GM21717 (cell line): ENCODE data around the gene PEPD.

Experiments
- ATAC-seq: cut with Tn5 transposase; IDR thresholded peaks from one replicate; pipeline ENCODE4 v1.9.1; 2021; ENCODE audit warnings: mild to moderate bottlenecking, moderate library complexity; ENCODE audit not compliant: unreplicated experiment

PEPD gene

DNA sequence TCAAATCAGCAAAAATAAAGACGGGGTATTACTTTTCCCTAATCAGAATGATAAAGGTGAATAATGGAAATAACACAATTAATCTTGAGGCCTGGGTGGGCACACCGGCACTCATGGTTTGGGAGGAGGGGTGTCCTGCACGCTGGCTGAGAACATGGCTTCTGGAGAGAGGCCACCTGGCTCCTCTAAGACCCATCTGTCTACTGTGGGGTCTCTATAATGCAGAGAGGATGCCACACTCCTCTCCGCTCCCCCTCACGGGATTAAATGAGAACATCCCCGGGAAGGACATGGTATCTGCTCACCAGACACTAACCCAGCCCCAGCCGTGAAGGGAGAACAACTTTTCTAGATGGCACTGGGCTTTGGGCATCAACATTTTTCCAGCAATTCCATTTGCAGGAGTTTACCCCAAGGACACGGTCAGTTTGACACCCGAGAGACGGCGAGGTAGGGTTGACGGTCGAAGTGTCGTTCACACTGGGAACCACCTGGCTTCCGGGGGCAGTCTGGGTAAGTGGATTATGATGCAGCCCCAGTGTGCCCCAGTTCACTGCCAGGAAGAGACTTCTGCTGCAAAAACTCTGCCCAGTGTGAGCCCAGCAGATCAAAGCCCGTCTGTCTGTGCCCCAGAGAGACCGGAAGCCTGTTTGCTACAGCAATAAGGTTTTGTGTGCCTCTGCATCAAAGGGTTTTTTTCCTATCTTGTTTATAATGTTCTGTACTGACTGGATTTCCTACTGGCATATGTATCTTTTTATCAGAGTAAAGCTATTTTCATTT lies 91.5 kb downstream of the PEPD start:
- no peak for ATAC-seq

DNA sequence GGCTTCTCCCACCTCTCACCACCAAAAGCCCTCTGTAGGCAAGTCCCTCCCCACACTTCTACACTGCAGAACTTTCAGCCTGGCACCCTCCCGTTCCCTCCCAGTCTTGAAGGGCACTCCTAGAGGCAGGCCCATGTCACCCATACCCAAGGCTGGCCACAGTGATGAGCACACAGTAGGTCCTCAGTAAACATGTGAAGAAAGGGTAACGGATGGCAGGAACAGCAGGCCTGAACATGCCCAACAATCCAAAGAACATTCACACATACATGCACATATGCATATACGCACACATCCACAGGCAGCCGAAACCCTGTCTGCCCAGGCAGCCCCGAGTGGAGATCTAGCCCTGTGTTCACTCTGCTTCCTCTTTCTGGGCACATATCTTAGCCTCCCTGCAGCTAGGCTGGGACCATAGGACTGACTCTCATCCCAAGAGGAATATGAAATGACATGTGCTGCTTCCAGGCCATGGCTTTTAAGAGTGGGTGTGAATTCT lies 92.9 kb downstream of the PEPD start:
- ATAC-seq = no peak

DNA sequence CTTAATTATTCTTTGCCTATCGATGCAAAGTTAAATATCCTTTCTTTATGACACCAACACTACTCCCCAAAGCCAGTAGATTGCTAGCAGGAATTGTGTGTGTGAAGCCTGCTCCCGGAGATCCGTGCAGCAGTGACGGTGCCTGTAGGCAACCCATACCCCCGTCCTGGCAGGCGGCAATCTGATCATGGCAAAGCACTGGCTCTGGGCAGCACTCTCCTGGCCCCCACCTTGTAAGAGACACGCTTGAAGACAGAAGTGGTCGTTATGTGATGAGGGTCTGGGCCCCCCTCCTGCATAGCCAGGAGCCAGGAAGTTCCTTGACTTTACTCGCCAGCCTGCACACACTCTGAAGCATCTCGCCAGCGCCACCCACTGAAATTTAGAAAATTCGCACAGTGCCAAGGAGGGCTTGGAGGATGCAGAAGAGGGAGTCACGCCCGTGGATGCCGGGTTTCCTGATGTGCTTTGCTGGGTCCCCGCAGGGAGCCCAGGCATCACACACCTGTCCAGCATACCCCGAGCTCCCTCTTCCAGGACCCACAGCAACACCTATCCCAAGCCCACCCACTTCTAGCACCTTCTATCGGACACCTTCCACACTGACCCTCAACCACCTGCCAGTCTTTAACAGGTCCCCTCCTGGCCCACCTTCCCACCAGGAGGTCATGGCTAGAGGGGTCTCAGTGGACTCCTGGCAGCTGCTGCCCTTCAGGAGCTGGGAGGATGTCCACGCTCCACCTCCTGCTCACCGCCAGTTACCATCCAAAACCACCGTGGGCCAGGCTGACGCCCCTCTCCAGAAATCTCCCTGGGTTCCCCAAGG lies 93.6 kb downstream of the PEPD start:
- no peak for ATAC-seq

DNA sequence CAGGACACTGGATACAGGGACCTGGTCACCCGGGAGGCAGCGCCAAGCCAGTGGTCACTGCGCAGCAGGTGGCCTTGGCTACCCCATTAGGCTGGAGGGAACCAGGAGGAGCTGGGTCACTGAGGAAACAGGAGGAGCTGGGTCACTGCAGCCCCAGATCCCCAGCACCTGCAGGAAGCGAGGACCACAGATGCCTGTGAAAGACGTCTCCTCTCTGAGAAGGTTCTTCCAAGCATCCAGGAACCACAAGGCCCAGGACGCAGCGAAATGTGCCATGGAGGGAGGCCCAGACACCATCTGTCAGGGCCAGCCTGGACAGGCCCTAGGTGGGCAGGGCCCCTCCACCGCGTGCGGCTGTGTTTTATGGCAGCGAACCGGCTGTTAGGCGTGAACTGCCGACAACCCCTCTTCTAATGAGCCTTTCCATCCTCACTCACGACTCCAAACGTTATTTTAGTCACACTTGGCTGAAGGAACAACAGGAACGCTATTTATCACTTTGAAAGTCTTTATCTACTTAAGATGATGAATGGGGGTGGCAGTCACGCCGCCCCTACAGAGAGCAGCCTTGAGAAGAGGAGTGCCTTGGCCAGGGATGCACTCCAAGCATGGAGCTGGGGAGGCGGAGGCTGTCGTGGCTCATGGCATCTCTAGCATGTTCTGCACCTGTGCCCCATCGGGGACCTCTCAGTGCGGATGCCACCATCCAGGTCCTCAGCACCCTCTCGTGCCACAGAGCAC lies 94.8 kb downstream of the PEPD start:
- no peak for ATAC-seq

DNA sequence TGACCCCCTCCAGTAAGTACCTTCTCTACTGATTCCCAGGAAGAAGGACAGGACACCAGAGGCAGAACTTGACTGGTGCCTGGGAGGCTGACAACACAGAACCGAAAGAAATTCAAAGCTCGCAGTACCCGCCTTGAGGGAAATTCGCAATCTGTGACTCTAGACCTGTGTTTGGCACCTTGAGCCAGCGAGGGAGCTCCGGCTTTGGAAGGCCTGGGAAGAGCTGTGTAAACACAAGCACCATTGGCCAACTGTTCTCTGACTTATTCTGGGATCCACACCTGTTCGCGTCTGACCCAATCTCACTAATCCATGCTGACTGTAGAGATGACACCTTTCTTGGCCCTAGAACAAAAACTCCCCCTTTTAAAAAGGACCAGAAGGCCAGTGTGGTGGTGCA lies 97.4 kb downstream of the PEPD start:
- ATAC-seq = no peak

DNA sequence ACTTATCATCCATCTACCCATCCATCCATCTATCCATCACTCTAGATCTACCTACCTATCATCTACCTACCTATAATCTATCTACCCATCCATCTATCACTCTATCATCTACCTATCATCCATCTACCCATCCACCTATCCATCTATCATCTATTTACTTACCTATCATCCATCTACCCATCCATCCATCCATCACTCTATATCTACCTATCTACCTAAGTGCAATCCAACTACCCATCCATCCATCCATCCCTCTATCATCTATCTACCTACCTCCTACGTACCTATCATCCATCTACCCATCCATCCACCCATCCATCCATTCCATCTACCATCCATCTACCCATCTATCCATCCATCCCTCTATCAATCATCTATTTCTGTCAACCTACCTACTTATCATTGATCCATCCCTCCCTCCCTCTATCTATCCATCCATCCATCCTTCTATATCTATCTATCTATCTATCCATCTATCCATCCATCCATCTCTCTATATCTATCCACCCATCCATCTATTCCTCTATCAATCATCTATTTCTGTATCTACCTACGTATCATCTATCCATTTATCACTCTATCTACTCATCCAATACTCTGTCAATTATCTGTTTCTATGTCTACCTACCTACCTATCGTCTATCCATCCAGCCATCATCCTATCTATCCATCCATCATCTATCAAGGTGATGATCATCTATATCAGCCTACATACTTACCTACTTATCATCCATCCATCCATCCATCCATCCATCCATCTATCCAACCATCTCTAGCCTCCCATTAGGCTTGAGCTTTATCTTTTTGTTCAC lies 99.0 kb downstream of the PEPD start:
- no peak for ATAC-seq

DNA sequence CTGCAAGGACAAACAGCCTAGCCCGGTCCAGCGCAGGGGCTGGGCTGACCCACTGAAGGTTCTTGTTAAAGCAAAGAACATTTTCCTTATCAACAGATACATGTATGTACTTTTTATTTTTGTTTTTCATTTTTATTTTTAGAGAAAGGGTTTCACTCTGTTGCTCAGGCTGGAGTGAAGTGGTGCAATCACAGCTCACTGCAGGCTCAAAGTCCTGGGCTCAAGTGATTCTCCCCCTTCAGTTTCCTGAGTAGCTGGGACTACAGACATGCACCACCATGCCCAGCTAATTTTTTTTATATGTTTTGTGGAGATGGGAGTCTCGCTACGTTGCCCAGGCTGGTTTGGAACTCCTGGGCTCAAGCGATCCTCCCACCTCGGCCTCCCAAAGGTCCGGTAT lies 100.2 kb downstream of the PEPD start:
- no peak for ATAC-seq

DNA sequence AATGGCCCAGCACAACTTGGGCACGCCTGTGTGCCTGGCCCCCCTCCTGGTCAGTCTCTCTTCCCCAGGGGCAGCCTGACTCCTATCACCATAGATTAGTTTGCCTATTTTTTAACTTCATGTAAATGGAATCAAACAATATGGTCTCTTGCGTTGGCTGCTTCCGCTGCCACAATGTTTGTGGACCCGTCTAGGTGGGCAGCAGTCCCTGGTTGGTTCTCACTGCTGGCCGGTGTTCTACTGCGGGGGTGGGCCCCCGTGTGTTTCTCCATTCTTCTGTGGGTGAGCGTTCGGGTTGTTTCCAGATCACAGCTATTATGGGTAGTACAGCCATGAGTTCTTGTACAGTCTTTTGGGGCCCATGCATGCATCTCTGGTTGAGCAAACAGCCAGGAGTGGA lies 100.8 kb downstream of the PEPD start:
- no peak for ATAC-seq

DNA sequence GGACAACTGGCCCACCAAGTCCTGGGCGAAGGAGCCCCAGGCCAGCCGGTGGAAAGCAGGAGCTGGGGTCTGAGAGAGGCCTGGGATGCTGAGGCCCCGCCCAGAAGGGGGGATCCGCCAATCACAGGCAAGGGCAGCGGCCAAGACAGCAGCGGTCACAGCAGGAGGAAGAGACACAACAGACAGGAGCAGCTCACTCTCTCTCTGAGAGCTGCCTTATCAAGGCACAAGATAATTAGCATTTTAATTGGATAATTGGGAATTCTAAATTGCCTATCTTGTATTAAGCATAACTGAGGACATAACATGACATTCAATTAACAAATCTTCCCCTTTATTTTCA lies 101.8 kb downstream of the PEPD start:
- no peak for ATAC-seq

DNA sequence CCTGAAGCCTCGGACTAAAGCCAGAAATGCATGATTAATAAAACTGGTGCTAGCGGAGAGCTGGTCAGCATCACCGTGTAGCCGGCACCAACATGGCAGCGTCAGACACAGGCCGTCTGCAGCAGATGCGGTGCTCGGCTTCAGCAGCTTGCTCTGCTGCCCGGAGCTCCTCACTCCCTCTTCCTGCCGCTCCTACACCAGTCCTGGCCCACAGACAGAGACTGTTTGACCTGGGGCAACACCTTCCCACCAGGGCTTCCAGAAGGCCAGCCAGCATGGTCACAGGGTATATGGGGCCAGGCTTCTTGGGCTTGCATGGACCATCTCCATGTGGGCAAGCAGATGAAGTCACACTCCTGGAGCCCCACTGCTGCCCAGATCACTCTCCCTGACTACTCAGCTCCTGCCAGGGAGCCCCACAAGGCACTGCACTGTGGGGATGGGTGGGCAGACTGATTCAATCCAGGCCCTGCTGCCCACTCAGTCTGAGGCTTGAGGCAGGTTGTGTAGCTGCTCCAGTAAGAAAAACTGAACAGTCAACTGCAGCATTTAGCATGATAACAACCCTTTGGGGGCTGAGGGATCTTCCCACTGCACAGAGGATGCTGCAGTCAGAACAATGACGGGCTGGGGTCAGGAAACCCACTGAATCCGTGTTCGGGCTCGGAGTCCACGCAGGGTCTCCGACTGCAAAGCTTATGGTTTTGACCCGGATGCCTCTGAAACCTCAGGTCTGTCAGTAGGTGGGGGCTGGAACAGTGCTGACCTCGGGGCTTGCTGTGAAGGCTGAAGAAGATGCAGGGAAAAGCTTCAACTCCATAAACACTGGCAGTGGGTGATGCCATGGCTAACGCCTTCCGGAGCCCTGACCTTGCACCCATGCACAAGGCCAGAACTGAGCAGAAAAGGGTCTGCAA lies 102.5 kb downstream of the PEPD start:
- ATAC-seq = no peak

DNA sequence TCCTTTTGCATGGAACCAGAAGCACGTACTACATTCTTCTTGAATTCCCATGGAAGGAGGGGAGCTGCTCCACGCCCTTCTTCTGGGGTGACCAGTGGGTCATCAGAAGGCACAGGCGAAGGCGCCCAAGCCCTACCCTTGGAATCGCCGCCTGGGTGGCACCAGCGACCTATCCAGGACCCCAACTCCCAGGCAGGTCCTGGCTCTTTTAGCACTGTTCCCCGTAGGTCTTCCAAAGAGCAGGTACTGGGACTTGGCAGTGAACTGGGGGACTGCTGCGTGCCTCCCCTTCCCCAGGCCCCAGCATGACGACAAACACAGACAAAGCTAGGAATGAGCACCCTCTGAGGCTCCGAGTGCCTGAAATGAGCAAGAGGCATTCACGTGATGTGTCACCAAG lies 103.1 kb downstream of the PEPD start:
- ATAC-seq = no peak

DNA sequence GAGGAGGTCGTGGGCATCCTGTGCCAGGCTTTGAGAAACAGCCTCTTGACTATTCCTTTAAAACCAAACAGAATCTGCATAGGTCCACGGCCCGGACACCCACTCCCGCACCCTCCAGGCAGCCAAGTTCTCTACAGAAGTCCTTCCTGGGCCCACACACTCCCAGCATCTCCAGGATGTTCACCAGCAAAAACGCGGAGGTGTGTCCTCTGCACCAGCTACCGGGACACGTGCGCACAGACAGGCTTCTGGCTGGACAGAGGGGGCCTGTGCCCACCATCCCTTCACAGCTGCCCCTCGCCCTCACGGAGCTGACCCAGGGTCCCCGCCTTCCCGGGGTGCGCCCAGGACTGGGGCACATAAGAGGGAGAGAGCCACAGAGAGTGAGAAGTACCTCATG lies 103.8 kb downstream of the PEPD start:
- ATAC-seq = no peak

DNA sequence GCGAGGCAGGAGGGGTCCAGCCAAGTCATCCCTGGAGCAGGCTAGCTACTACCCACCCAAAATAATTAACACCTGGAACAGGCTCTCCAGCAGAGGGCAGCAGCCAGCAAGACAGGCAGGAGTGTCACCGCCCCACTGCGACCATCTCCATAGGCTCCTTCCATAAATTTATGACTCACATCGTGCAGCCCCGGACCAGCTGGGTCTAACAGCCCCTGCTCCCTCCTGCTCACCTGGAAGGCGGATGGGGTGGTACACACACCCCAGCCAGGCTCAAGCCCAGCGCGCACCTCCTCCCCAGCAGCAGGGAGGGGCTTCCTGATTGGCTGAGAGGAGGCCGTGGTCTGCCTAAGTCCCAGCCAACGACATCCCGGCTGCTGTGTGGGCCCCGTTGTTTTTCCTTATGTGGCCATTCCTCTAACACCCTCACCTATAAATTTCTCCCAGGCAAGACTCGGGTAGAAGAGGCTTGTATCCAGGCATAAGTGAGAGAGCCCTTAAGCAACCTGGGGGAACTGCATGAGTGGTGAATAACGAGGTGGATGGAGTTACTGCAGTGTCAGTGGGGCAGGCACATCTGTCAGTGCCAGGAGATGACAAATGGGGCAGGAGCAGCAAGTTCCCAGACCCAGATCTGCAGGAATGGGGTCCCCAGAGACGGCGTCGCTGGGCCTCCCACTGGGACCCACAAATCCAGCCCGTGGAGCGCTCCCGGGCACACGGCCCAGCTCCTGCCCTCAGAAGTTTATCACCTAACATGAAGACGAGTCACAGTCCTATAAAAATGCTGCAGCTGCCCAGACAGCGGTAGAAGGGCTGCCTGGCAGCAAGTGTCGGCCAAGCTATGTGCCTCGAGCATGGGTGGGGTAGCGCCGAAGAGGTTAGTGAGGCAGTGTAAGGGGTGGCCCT lies 105.0 kb downstream of the PEPD start:
- no peak for ATAC-seq

DNA sequence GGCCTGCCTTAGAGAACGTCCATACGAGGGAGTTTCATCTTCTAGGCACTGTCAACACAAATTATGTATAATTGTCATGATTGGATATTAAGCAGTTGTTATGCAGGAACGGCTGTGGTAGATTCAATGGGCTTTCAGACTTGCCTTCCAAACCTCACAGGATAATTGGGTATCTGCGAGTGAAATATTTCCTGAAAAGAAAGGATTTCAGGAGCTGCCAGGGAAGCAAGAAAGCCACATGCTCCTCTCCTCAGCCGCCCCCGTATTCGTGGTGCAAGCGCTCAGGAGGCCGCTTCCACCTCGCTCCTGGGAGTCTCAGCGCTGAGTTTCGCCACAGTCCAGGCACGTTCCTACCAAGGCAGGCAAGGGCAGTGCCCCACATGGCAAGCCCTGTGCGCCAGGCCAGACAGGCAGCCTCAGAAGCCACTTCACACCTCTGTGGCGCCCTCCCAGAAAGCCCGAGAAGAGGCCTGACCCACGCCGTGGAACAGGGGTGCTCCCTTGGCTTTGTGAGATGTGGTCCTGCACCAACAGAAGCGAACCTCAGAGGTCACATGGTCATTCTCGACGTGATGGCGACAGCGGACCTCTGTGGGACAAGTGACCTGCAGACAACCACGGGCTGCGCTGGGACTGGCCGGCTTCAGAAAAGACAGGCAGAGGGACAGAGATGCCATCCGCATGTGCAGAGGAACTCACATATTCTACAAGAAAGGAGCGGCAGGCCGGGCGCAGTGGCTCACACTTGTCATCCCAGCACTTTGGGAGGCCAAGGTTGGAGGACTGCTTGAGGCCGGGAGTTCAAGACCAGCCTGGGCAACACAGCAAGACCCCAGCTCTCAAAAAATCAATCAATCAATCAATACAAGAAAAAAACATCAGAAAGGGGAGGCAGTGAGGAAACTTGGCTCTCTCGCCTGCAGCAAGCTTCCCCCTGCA lies 106.7 kb downstream of the PEPD start:
- no peak for ATAC-seq

DNA sequence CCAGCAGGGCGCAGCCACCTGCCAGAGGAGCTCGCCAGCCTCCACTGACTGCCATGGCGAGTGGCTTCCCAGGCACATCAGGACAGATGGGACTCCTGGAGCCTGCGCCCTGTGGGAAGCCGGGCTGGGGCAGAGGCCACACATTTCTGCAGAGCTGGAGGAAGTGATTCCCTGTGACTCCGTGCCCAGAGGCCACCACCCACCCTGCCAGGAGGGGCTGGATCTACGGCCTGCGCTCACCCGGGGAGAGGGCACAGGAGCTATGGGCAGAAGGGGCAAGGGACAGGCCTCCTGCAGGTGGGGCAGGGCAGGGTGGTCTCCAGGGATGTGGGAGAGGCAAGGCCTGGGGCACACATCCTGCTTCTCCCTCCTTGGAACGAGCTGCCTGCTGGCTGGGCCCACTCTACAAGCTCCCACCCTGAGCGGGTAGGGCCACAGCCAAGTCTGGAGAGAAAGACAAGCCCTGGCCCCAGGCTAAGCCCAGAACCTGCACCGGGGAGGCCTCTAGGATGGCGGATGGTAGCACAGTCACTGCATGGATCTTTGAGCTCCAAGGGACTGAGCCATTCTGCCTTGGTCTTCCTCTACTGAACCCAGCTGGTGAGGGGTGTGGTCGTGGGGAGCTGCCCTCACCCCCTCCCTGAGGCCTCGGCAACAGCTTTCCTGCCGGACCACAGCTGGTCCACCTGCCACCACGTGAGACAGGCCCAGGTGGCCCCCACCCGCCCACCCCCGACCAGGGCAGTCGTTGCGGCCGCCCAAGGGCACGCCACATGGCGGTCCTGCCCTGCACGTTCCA lies 107.5 kb downstream of the PEPD start:
- ATAC-seq = no peak

DNA sequence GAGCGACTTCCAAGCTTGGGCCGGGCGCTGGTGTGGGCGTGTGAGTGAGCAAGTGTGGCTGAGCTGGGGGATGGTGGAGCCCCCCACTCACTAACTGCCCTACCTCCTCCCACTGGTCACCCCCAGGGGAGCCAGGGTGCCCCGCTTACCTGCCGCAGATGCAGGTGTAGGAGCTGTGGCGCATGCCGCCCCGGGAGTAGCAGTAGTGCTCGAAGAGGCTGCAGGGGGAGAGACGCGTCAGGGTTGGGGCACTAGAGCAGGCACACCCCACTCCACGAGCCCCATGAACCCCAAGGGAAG lies 108.2 kb downstream of the PEPD start:
- ATAC-seq = no peak
